WERI-Rb-1 (cell line): Measurements from ENCODE around the gene KIAA1217.

Experiments used
- DNase-seq: peaks from one replicate; pipeline ENCODE4 v3.0.0-alpha.2; 2020
- H3K27ac ChIP-seq: fragments of 250-450 bp; sonication (Bioruptor Pico); 2 replicates; pipeline ENCODE4 v1.5.1; 2020; ENCODE audit warnings: mild to moderate bottlenecking, moderate library complexity
- H3K27me3 ChIP-seq: fragments of 250-450 bp; sonication (Bioruptor Pico); 2 replicates; pipeline ENCODE4 v1.5.1; 2021; ENCODE audit warnings: mild to moderate bottlenecking, low read depth, moderate library complexity; ENCODE audit not compliant: insufficient read depth, severe bottlenecking
- H3K36me3 ChIP-seq: fragments of 250-450 bp; sonication (Bioruptor Pico); 2 replicates; pipeline ENCODE4 v1.5.1; 2020; ENCODE audit warnings: mild to moderate bottlenecking, moderate library complexity
- H3K4me3 ChIP-seq: 2 replicates; pipeline ENCODE4 v1.5.1; 2011; ENCODE audit warnings: low read depth, mild to moderate bottlenecking, control low read depth, low read length
- H3K9me3 ChIP-seq: fragments of 250-450 bp; sonication (Bioruptor Pico); 2 replicates; pipeline ENCODE4 v1.5.1; 2021; ENCODE audit warnings: mild to moderate bottlenecking, moderate library complexity; ENCODE audit not compliant: severe bottlenecking
- CTCF ChIP-seq: IDR thresholded peaks from 2 replicates; pipeline ENCODE4 v1.5.1; 2011; ENCODE audit warnings: low read depth, mild to moderate bottlenecking, control low read depth, inconsistent platforms, low read length

The KIAA1217 gene

GRCh38 chr10:24390746-24391145 lies 181.8 kb downstream of the KIAA1217 start:
- TF ChIP-seq CTCF = no peak

GRCh38 chr10:24393201-24393600 lies 184.3 kb downstream of the KIAA1217 start:
- Histone ChIP-seq H3K36me3 (no peaks in the 10 kb centered on the region), H3K27ac (no peak overlapping the region)

More at GRCh38 chr10:24390746-24391145, 181.8 kb downstream of the KIAA1217 start:
- Histone ChIP-seq H3K27ac (no peak overlapping the region), H3K36me3 (no peaks in the 10 kb centered on the region), H3K27me3 (no peaks in the 10 kb centered on the region), H3K4me3 (no peak overlapping the region), H3K9me3 (no peaks in the 10 kb centered on the region)
- DNase-seq = no peak

GRCh38 chr10:24394461-24395190 lies 185.7 kb downstream of the KIAA1217 start:
- H3K4me3 ChIP-seq = no peak overlapping the region
- no peaks in the 10 kb centered on the region for H3K9me3 ChIP-seq
- no peak for DNase-seq
- H3K36me3 ChIP-seq = no peaks in the 10 kb centered on the region
- no peak overlapping the region for H3K27ac ChIP-seq
- no peaks in the 10 kb centered on the region for H3K27me3 ChIP-seq
- 0 out of 2 replicates have a peak, but pooled peaks have one; percentile 2 for TF ChIP-seq CTCF

More at GRCh38 chr10:24393201-24393600, 184.3 kb downstream of the KIAA1217 start:
- Histone ChIP-seq H3K4me3 (peak overlapping the region; percentile 10; the same call in 1 of the 2 replicates), H3K27me3 (no peaks in the 10 kb centered on the region), H3K9me3 (no peaks in the 10 kb centered on the region)
- no peak for DNase-seq
- no peak for TF ChIP-seq CTCF

GRCh38 chr10:24396396-24396795 lies 187.5 kb downstream of the KIAA1217 start:
- no peaks in the 10 kb centered on the region for H3K27me3 ChIP-seq
- no peak overlapping the region for H3K27ac ChIP-seq
- no peaks in the 10 kb centered on the region for H3K9me3 ChIP-seq
- no peak for TF ChIP-seq CTCF
- no peak overlapping the region for H3K4me3 ChIP-seq
- DNase-seq = no peak
- no peaks in the 10 kb centered on the region for H3K36me3 ChIP-seq

- H3K9me3 ChIP-seq = no peaks in the 10 kb centered on the region
- H3K27ac ChIP-seq = no peak overlapping the region
- no peaks in the 10 kb centered on the region for H3K27me3 ChIP-seq
- TF ChIP-seq CTCF = no peak
- H3K4me3 ChIP-seq = no peak overlapping the region
- H3K36me3 ChIP-seq = no peaks in the 10 kb centered on the region
- no peak for DNase-seq
These were observed 188.7 kb downstream of the KIAA1217 start for GRCh38 chr10:24397662-24398061.

- no peak for TF ChIP-seq CTCF
- H3K27me3 ChIP-seq = no peaks in the 10 kb centered on the region
These were observed 195.6 kb downstream of the KIAA1217 start for GRCh38 chr10:24404567-24404966.

More at GRCh38 chr10:24404567-24404966, 195.6 kb downstream of the KIAA1217 start:
- no peaks in the 10 kb centered on the region for H3K9me3 ChIP-seq
- DNase-seq = no peak
- H3K27ac ChIP-seq = no peak overlapping the region
- no peaks in the 10 kb centered on the region for H3K36me3 ChIP-seq
- no peak overlapping the region for H3K4me3 ChIP-seq
